DOHH2 (cell line): Measurements from ENCODE around the gene C1QB.

Experiments used
- H3F3A ChIP-seq: fragments of 200-600 bp; sonication (generic), shearing (Covaris generic); 2 replicates; pipeline ENCODE4 v1.6.0; 2016; ENCODE audit warnings: antibody characterized with exemption, mild to moderate bottlenecking; ENCODE audit not compliant: control insufficient read depth, insufficient read depth
- H3K27ac ChIP-seq: fragments of 200-600 bp; sonication (generic); 2 replicates; pipeline ENCODE4 v1.5.1; 2014; ENCODE audit warnings: low read depth, mild to moderate bottlenecking, low read length, moderate library complexity
- H3K27me3 ChIP-seq: fragments of 200-600 bp; sonication (generic); 2 replicates; pipeline ENCODE4 v1.6.1; 2014; ENCODE audit warnings: mild to moderate bottlenecking, low read length, mixed read lengths; ENCODE audit not compliant: control insufficient read depth
- H3K36me3 ChIP-seq: fragments of 200-600 bp; sonication (generic); 2 replicates; pipeline ENCODE4 v1.6.1; 2014; ENCODE audit warnings: mild to moderate bottlenecking, low read length, moderate library complexity, mixed read lengths; ENCODE audit not compliant: control insufficient read depth
- H3K4me1 ChIP-seq: fragments of 200-600 bp; sonication (generic); 2 replicates; pipeline ENCODE4 v1.6.1; 2014; ENCODE audit warnings: mild to moderate bottlenecking, low read length, mixed read lengths; ENCODE audit not compliant: control insufficient read depth
- H3K4me2 ChIP-seq: fragments of 200-600 bp; sonication (generic); 2 replicates; pipeline ENCODE4 v1.6.0; 2014; ENCODE audit warnings: mild to moderate bottlenecking, low read length, moderate library complexity
- H3K4me3 ChIP-seq: fragments of 200-600 bp; sonication (generic); 2 replicates; pipeline ENCODE4 v1.5.1; 2014; ENCODE audit warnings: mild to moderate bottlenecking, low read length, mixed read lengths
- H3K79me2 ChIP-seq: fragments of 200-600 bp; sonication (generic); 2 replicates; pipeline ENCODE4 v1.6.1; 2014; ENCODE audit warnings: mild to moderate bottlenecking, low read length, mixed read lengths; ENCODE audit not compliant: control insufficient read depth
- H3K9me2 ChIP-seq: fragments of 200-600 bp; sonication (generic); replicated peaks from 2 replicates; pipeline ENCODE4 v1.6.1; 2014; ENCODE audit warnings: mild to moderate bottlenecking, low read length, mixed read lengths; ENCODE audit not compliant: control insufficient read depth
- H3K9me3 ChIP-seq: fragments of 200-600 bp; sonication (generic); 2 replicates; pipeline ENCODE4 v1.6.1; 2014; ENCODE audit warnings: antibody characterized with exemption, low read length, mixed read lengths; ENCODE audit not compliant: control insufficient read depth, insufficient read depth
- H4K20me1 ChIP-seq: fragments of 200-600 bp; sonication (generic); 2 replicates; pipeline ENCODE4 v1.6.0; 2014; ENCODE audit warnings: low read depth, mild to moderate bottlenecking, antibody characterized with exemption, low read length, moderate library complexity; ENCODE audit not compliant: control insufficient read depth, insufficient read depth
- EZH2phosphoT487 ChIP-seq: fragments of 200-600 bp; sonication (generic); IDR thresholded peaks from 2 replicates; pipeline ENCODE4 v1.6.1; 2017; ENCODE audit warnings: borderline replicate concordance, mild to moderate bottlenecking, antibody characterized with exemption, low read length, moderate library complexity, mixed read lengths
- TF ChIP-seq, protein P1 (sequence below): fragments of 200-600 bp; sonication (generic); IDR thresholded peaks from one replicate; pipeline ENCODE4 v1.5.1; 2014; ENCODE audit warnings: antibody characterized with exemption, mild to moderate bottlenecking, low read depth, low read length; ENCODE audit not compliant: poor library complexity, severe bottlenecking

Gene C1QB

DNA sequence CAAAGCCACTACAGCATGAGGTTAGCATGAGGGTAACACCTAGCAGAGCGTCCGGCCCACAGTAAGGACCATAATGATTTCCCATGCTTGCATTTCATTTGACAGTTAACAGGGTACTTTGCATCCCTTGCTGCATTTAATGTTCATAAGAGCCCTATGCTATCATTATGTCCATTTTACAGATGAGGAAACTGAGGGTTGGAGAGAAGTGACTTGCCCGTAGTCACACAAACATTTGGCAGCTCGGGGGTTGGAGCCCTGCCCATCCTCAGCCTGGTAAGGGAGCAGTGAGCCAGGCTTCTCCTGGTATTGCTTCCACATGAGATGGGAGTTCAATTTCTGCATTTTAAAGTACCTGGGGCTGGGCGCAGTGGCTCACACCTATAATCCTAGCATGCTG lies 41.1 kb downstream of the C1QB start:
- H3K36me3 ChIP-seq: no peaks in the 10 kb centered on the region
- no peaks in the 10 kb centered on the region; the same call in 1 of the 2 replicates for H4K20me1 ChIP-seq
- H3F3A ChIP-seq: no peaks in the 10 kb centered on the region
- H3K4me3 ChIP-seq: no peak overlapping the region
- H3K9me3 ChIP-seq: no peaks in the 10 kb centered on the region
- H3K9me2 ChIP-seq: no peaks in the 10 kb centered on the region
- no peak overlapping the region for H3K27ac ChIP-seq
- H3K79me2 ChIP-seq: no peaks in the 10 kb centered on the region
- H3K27me3 ChIP-seq: no peaks in the 10 kb centered on the region
- TF ChIP-seq EZH2phosphoT487: no peak
- TF ChIP-seq, protein P1, sequence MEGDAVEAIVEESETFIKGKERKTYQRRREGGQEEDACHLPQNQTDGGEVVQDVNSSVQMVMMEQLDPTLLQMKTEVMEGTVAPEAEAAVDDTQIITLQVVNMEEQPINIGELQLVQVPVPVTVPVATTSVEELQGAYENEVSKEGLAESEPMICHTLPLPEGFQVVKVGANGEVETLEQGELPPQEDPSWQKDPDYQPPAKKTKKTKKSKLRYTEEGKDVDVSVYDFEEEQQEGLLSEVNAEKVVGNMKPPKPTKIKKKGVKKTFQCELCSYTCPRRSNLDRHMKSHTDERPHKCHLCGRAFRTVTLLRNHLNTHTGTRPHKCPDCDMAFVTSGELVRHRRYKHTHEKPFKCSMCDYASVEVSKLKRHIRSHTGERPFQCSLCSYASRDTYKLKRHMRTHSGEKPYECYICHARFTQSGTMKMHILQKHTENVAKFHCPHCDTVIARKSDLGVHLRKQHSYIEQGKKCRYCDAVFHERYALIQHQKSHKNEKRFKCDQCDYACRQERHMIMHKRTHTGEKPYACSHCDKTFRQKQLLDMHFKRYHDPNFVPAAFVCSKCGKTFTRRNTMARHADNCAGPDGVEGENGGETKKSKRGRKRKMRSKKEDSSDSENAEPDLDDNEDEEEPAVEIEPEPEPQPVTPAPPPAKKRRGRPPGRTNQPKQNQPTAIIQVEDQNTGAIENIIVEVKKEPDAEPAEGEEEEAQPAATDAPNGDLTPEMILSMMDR: no peak
- no peak overlapping the region for H3K4me2 ChIP-seq
- no peaks in the 10 kb centered on the region for H3K4me1 ChIP-seq

GRCh38 chr1:22696610-22697009 lies 43.6 kb downstream of the C1QB start:
- Histone ChIP-seq H4K20me1 (no peaks in the 10 kb centered on the region; the same call in 1 of the 2 replicates), H3K27ac (no peak overlapping the region), H3K9me2 (no peaks in the 10 kb centered on the region), H3K27me3 (no peaks in the 10 kb centered on the region), H3K4me1 (no peaks in the 10 kb centered on the region), H3K36me3 (no peaks in the 10 kb centered on the region), H3F3A (no peaks in the 10 kb centered on the region), H3K9me3 (no peaks in the 10 kb centered on the region), H3K79me2 (no peaks in the 10 kb centered on the region), H3K4me2 (no peak overlapping the region), H3K4me3 (no peak overlapping the region)
- no peak for TF ChIP-seq EZH2phosphoT487
- TF ChIP-seq, protein P1: no peak

DNA sequence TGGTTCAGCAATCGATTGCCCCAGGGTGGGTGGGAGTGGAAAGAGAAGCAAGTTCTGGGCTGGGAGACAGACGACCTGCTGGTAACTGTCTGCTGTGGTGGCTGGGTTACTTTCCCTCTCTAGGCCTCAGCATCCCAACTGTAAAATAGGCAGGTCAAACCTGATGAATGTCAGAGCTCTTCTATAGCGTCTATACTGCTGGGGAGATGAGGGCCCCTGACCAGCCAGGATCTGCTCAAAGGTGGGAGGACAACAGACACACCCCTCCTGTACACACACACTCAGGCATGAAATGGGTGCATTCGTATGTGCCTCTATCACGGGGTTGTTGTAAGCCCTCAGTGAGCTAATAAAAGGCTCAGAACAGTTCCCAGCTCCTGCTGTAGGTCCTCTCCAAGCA lies 44.9 kb downstream of the C1QB start:
- TF ChIP-seq, protein P1: no peak
- TF ChIP-seq EZH2phosphoT487: no peak
- Histone ChIP-seq H3F3A (no peaks in the 10 kb centered on the region), H3K9me3 (no peaks in the 10 kb centered on the region), H4K20me1 (no peaks in the 10 kb centered on the region), H3K9me2 (no peaks in the 10 kb centered on the region), H3K79me2 (no peaks in the 10 kb centered on the region), H3K27me3 (no peaks in the 10 kb centered on the region; the same call in 1 of the 2 replicates), H3K4me2 (no peak overlapping the region), H3K36me3 (no peaks in the 10 kb centered on the region), H3K4me3 (no peak overlapping the region), H3K27ac (no peak overlapping the region), H3K4me1 (no peaks in the 10 kb centered on the region)
